GM18508 (cell line): Measurements from ENCODE around the gene ZNF865.

Source experiments
- ATAC-seq: cut with Tn5 transposase; IDR thresholded peaks from one replicate; pipeline ENCODE4 v1.9.1; 2021; ENCODE audit warnings: moderate number of reproducible peaks; ENCODE audit not compliant: insufficient read depth, unreplicated experiment

Gene ZNF865

GRCh38 chr19:55654868-55655647 is 49.6 kb downstream of the ZNF865 start, which contains the start of gene U2AF2:
Gene U2AF2 (plus strand): TSS chr19:55655035. CDS start chr19:55655105, 70 bp downstream.
- ATAC-seq, result peak; percentile 9

GRCh38 chr19:55655648-55656040 is 50.2 kb downstream of the ZNF865 start:
- ATAC-seq, result no peak

- no peak for ATAC-seq
Observed at GRCh38 chr19:55656552-55656951, 51.1 kb downstream of the ZNF865 start.

GRCh38 chr19:55656988-55657747 is 51.7 kb downstream of the ZNF865 start:
- no peak for ATAC-seq

- no peak for ATAC-seq
Observed at GRCh38 chr19:55658846-55659459, 53.5 kb downstream of the ZNF865 start.

GRCh38 chr19:55659822-55660221 is 54.4 kb downstream of the ZNF865 start:
- ATAC-seq, result no peak

GRCh38 chr19:55660404-55660803 is 55.0 kb downstream of the ZNF865 start:
- ATAC-seq, result no peak

GRCh38 chr19:55660991-55661390 is 55.5 kb downstream of the ZNF865 start:
- no peak for ATAC-seq

GRCh38 chr19:55661826-55662225 is 56.4 kb downstream of the ZNF865 start:
- ATAC-seq, result no peak

- no peak for ATAC-seq
Observed at GRCh38 chr19:55663846-55664536, 58.5 kb downstream of the ZNF865 start.

- ATAC-seq, result no peak
Observed at GRCh38 chr19:55666343-55667005, 61.0 kb downstream of the ZNF865 start.
